Ishikawa (cell line): Measurements from ENCODE around the gene APLF.

Source experiments
- CEBPB ChIP-seq: IDR thresholded peaks from 2 replicates; pipeline ENCODE4 v1.6.1; 2012
- CREB1 ChIP-seq: IDR thresholded peaks from 2 replicates; pipeline ENCODE4 v1.6.1; 2012; ENCODE audit warnings: low read depth
- EGR1 ChIP-seq: IDR thresholded peaks from 2 replicates; pipeline ENCODE4 v1.6.1; 2012
- EP300 ChIP-seq: IDR thresholded peaks from 2 replicates; pipeline ENCODE4 v1.6.1; 2012; ENCODE audit warnings: borderline replicate concordance
- FOXM1 ChIP-seq: IDR thresholded peaks from 2 replicates; pipeline ENCODE4 v1.6.1; 2012; ENCODE audit warnings: low read depth, borderline replicate concordance
- MAX ChIP-seq: IDR thresholded peaks from 2 replicates; pipeline ENCODE4 v1.6.1; 2012
- NFIC ChIP-seq: IDR thresholded peaks from 2 replicates; pipeline ENCODE4 v1.6.1; 2012
- RAD21 ChIP-seq: IDR thresholded peaks from 2 replicates; pipeline ENCODE4 v1.6.1; 2012; ENCODE audit warnings: low read depth
- REST ChIP-seq: IDR thresholded peaks from 2 replicates; pipeline ENCODE4 v1.6.1; 2012; ENCODE audit warnings: low read depth, mild to moderate bottlenecking
- TAF1 ChIP-seq: IDR thresholded peaks from 2 replicates; pipeline ENCODE4 v1.6.1; 2012; ENCODE audit warnings: low read depth, mild to moderate bottlenecking
- TCF12 ChIP-seq: IDR thresholded peaks from 2 replicates; pipeline ENCODE4 v1.6.1; 2012; ENCODE audit warnings: low read depth
- TEAD4 ChIP-seq: IDR thresholded peaks from 2 replicates; pipeline ENCODE4 v1.6.1; 2012
- USF1 ChIP-seq: IDR thresholded peaks from 2 replicates; pipeline ENCODE4 v1.6.1; 2012
- YY1 ChIP-seq: IDR thresholded peaks from 2 replicates; pipeline ENCODE4 v1.6.1; 2012; ENCODE audit warnings: low read depth

- TF ChIP-seq YY1 (no peak), MAX (no peak), CREB1 (no peak), EP300 (no peak), TAF1 (no peak), REST (no peak), EGR1 (no peak), USF1 (no peak), TCF12 (no peak), CEBPB (no peak), RAD21 (no peak), FOXM1 (no peak), TEAD4 (no peak), NFIC (no peak)
Observed at GRCh38 chr2:68568116-68568515, 100.7 kb downstream of the APLF start.
